Breast epithelium (tissue), 4 donors: ENCODE measurements around the gene CRTC1. TPM values are rescaled to one million over a fixed set of nuclear protein-coding genes. Genes with fewer than 3 reads are reported as not detected.
A peak's percentile ranks its signal among the peaks of the same experiment; 100 is the strongest.

Experiments used
- DNase-seq, 2 donors: peaks; one replicate each; pipeline ENCODE4 v3.0.0-alpha.2; 2019; ENCODE audit warnings: low spot score in 2 of 2
- H3K27ac ChIP-seq, 2 donors: fragments of 200-600 bp; sonication (generic) in 1 of 2; one replicate each; pipeline ENCODE4 v1.5.1; 2016 to 2019; ENCODE audit warnings: mild to moderate bottlenecking in 1 of 2
- H3K27me3 ChIP-seq, 2 donors: fragments of 200-600 bp; sonication (generic) in 1 of 2; one replicate each; pipeline versions ENCODE4 v1.5.1 to v1.6.0; 2017 to 2019; ENCODE audit warnings: control low read depth in 1 of 2, mild to moderate bottlenecking in 1 of 2
- H3K36me3 ChIP-seq: fragments of 200-600 bp; one replicate; pipeline ENCODE4 v1.5.1; 2019
- H3K4me1 ChIP-seq, 2 donors: fragments of 200-600 bp; sonication (generic); one replicate each; pipeline ENCODE4 v1.5.1; 2016 to 2019; ENCODE audit warnings: control low read depth in 1 of 2
- H3K4me3 ChIP-seq, 3 donors: fragments of 200-600 bp; sonication (generic); 1 replicate in 2 of 3; 2 replicates in 1 of 3; pipeline ENCODE4 v1.5.1; 2016 to 2019; ENCODE audit warnings: mild to moderate bottlenecking in 3 of 3, moderate library complexity in 2 of 3
- H3K9me3 ChIP-seq, 2 donors: fragments of 200-600 bp; sonication (generic) in 1 of 2; one replicate each; pipeline ENCODE4 v1.5.1; 2016 to 2019; ENCODE audit warnings: control low read depth in 1 of 2
- CTCF ChIP-seq, 3 donors: fragments of 450-650 bp; IDR thresholded peaks; one replicate each; pipeline ENCODE4 v1.5.1; 2016 to 2017; ENCODE audit warnings: antibody characterized with exemption in 3 of 3, mild to moderate bottlenecking in 3 of 3, moderate library complexity in 3 of 3
- POLR2A ChIP-seq: fragments of 450-650 bp; IDR thresholded peaks from one replicate; pipeline ENCODE4 v1.6.1; 2016; ENCODE audit warnings: antibody characterized with exemption, mild to moderate bottlenecking, moderate library complexity
- POLR2AphosphoS5 ChIP-seq, 3 donors: sonication (generic); formaldehyde crosslinking; IDR thresholded peaks; one replicate each; pipeline ENCODE4 v1.6.1; 2017; ENCODE audit warnings: antibody characterized with exemption in 3 of 3
- intact Hi-C: fragments of 100-400 bp; cut with DNase I; formaldehyde crosslinking; loops from one replicate; pipeline ENCODE4 v1.15.1; 2023; ENCODE audit warnings: low total_unique reads
- total RNA-seq, 3 donors: library from RNA; depleted of rRNA; stranded (reverse); fragments of >200 nt; gene quantifications; one replicate each; pipeline ENCODE4 v1.1.0, GENCODE V29; 2016

Gene CRTC1
- total RNA-seq, 3 donors from 2014 or later = 4.8 to 6.1 (median 5.9) TPM

- Histone ChIP-seq H3K4me1 (no peaks in the 10 kb centered on the region), H3K36me3 (no peaks in the 10 kb centered on the region), H3K9me3 (no peaks in the 10 kb centered on the region), H3K4me3 (no peak overlapping the region), H3K27ac (no peak overlapping the region), H3K27me3 (no peaks in the 10 kb centered on the region)
- no peak for DNase-seq
- intact Hi-C loops = no loop called here
- TF ChIP-seq POLR2A (no peak), CTCF (IDR thresholded peaks at IDR 0.05) (no peak), POLR2AphosphoS5 (IDR thresholded peaks at IDR 0.05) (no peak)
These were observed 51.8 kb downstream of the CRTC1 start for GRCh38 chr19:18735324-18735723.

GRCh38 chr19:18735752-18736151, 52.3 kb downstream of the CRTC1 start:
- no peaks in the 10 kb centered on the region for H3K27me3 ChIP-seq
- no peak overlapping the region for H3K4me3 ChIP-seq
- intact Hi-C loops = no loop called here
- DNase-seq = no peak
- no peaks in the 10 kb centered on the region for H3K4me1 ChIP-seq
- H3K9me3 ChIP-seq = no peaks in the 10 kb centered on the region
- H3K36me3 ChIP-seq = no peaks in the 10 kb centered on the region
- TF ChIP-seq CTCF (IDR thresholded peaks at IDR 0.05) = no peak
- TF ChIP-seq POLR2A = no peak
- no peak overlapping the region for H3K27ac ChIP-seq

- TF ChIP-seq CTCF (IDR thresholded peaks at IDR 0.05) (no peak), POLR2AphosphoS5 (IDR thresholded peaks at IDR 0.05) (no peak), POLR2A (no peak)
- no peaks in the 10 kb centered on the region for H3K9me3 ChIP-seq
- no peaks in the 10 kb centered on the region for H3K36me3 ChIP-seq
- DNase-seq = peak in 1 of 2 donors; percentile 70
- no peaks in the 10 kb centered on the region for H3K27me3 ChIP-seq
- H3K4me1 ChIP-seq = no peaks in the 10 kb centered on the region
- no peak overlapping the region for H3K27ac ChIP-seq
- intact Hi-C loops = no loop called here
- H3K4me3 ChIP-seq = no peak overlapping the region
These were observed 53.2 kb downstream of the CRTC1 start for GRCh38 chr19:18736415-18737336.

- Histone ChIP-seq H3K9me3 (no peaks in the 10 kb centered on the region), H3K27me3 (no peaks in the 10 kb centered on the region), H3K36me3 (no peaks in the 10 kb centered on the region), H3K4me3 (no peak overlapping the region), H3K27ac (no peak overlapping the region), H3K4me1 (no peaks in the 10 kb centered on the region)
- intact Hi-C loops = no loop called here
- DNase-seq = no peak
- TF ChIP-seq POLR2A (no peak), CTCF (IDR thresholded peaks at IDR 0.05) (no peak), POLR2AphosphoS5 (IDR thresholded peaks at IDR 0.05) (no peak)
These were observed 54.0 kb downstream of the CRTC1 start for GRCh38 chr19:18737337-18737953.

- Histone ChIP-seq H3K27me3 (no peaks in the 10 kb centered on the region), H3K9me3 (no peaks in the 10 kb centered on the region), H3K4me1 (peaks cover 0 to 2% of the 10 kb centered on the region in 2 donors), H3K27ac (no peak overlapping the region), H3K4me3 (no peak overlapping the region), H3K36me3 (no peaks in the 10 kb centered on the region)
- no peak for DNase-seq
- TF ChIP-seq CTCF (IDR thresholded peaks at IDR 0.05) (no peak), POLR2A (no peak), POLR2AphosphoS5 (IDR thresholded peaks at IDR 0.05) (no peak)
- intact Hi-C loops = no loop called here
These were observed 54.5 kb downstream of the CRTC1 start for GRCh38 chr19:18737954-18738351.
